HepG2 (cell line): Measurements from ENCODE around the gene SMC1A. TPM values are rescaled to one million over a fixed set of nuclear protein-coding genes. Genes with fewer than 3 reads are reported as not detected.
"Not testable (repeated sequence)": the region's sequence is repeated elsewhere in the genome, so short reads cannot be mapped to it uniquely, and the experiment has no call there.

Source experiments
- ATAC-seq: fragments of 200-7000 bp; cut with Tn5 transposase; 3 replicates; pipeline ENCODE4 v1.9.1; 2020; ENCODE audit warnings: mild to moderate bottlenecking, moderate library complexity
- BruUV-seq: library from RNA; stranded (reverse); fragments of 400-500 nt; replicated peaks from 2 replicates; lab custom pipeline; 2021; lab: Mats Ljungman, UMichigan
- CTCF ChIA-PET: fragments of 300-600 bp; formaldehyde crosslinking; extraction: SDS; loops from one replicate; lab custom pipeline; 2021; ENCODE audit warnings: low total read pairs, inconsistent platforms, low intra/inter-chr PET ratio; lab: Yijun Ruan, JAX
- POLR2A ChIA-PET: fragments of 350-600 bp; sonication (Branson Sonifier 250); formaldehyde crosslinking; loops from one replicate; lab custom pipeline; 2020; ENCODE audit warnings: antibody characterized with exemption, inconsistent platforms; lab: Yijun Ruan, JAX
- DNase-seq: peaks from one replicate; pipeline ENCODE4 v3.0.0-alpha.2; 2015; ENCODE audit warnings: low spot score
- FAIRE-seq: peaks from 3 replicates; lab custom pipeline; 2011; peaks lifted over from hg19 to GRCh38; lab: Jason Lieb, UNC
- H2AFZ ChIP-seq: one replicate; pipeline ENCODE4 v1.6.1; 2011; ENCODE audit warnings: low read length, inconsistent platforms
- H3K27ac ChIP-seq: fragments of 300-600 bp; 3 replicates; pipeline ENCODE4 v1.8.0; 2011; ENCODE audit warnings: mixed run types, mild to moderate bottlenecking, mixed read lengths, low read length, inconsistent platforms; ENCODE audit not compliant: insufficient read depth; ENCODE audit errors: extremely low read length
- H3K27me3 ChIP-seq, 2 experiments: fragments of 200-600 bp in 1 of 2; 2 replicates in 1 of 2; 3 replicates in 1 of 2; pipeline versions ENCODE4 v1.6.0 to v1.8.0; 2011; ENCODE audit warnings: low read length in 2 of 2, mild to moderate bottlenecking in 2 of 2, moderate library complexity in 2 of 2, inconsistent platforms in 1 of 2; ENCODE audit not compliant: insufficient read depth in 2 of 2, control insufficient read depth in 1 of 2
- H3K36me3 ChIP-seq, 2 experiments: fragments of 200-600 bp in 1 of 2; replicated peaks in 1 of 2; 2 replicates in 1 of 2; 3 replicates in 1 of 2; pipeline versions ENCODE4 v1.5.1 to v1.8.0; 2011; ENCODE audit warnings: low read length in 2 of 2, inconsistent platforms in 1 of 2; ENCODE audit not compliant: insufficient read depth in 2 of 2, control insufficient read depth in 1 of 2
- H3K4me1 ChIP-seq: 2 replicates; pipeline ENCODE4 v1.5.1; 2012; ENCODE audit warnings: low read length, inconsistent platforms; ENCODE audit not compliant: insufficient read depth
- H3K4me2 ChIP-seq: 2 replicates; pipeline ENCODE4 v1.6.0; 2011; ENCODE audit warnings: low read depth, low read length, inconsistent platforms
- H3K4me3 ChIP-seq, 3 experiments: fragments of 200-600 bp in 1 of 3; sonication (generic), shearing (Covaris generic) in 1 of 3; replicated peaks in 1 of 3; 2 replicates each; pipeline ENCODE4 v1.5.1; 2011 to 2016; ENCODE audit warnings: low read length in 3 of 3, inconsistent platforms in 2 of 3, low read depth in 2 of 3, mild to moderate bottlenecking in 2 of 3, control low read depth in 1 of 3, mixed read lengths in 1 of 3; ENCODE audit not compliant: insufficient read depth in 1 of 3
- H3K79me2 ChIP-seq: one replicate; pipeline ENCODE4 v1.6.1; 2011; ENCODE audit warnings: low read length, inconsistent platforms; ENCODE audit not compliant: insufficient read depth
- H3K9ac ChIP-seq: 2 replicates; pipeline ENCODE4 v1.6.0; 2011; ENCODE audit warnings: mild to moderate bottlenecking, low read depth, low read length, inconsistent platforms; ENCODE audit not compliant: insufficient read depth
- H3K9me3 ChIP-seq: 2 replicates; pipeline ENCODE4 v1.5.1; 2012; ENCODE audit warnings: mild to moderate bottlenecking, low read length
- H4K20me1 ChIP-seq: 2 replicates; pipeline ENCODE4 v1.6.0; 2011; ENCODE audit warnings: inconsistent platforms, mild to moderate bottlenecking, low read length, moderate library complexity; ENCODE audit not compliant: insufficient read depth
- FIP1L1 ChIP-seq: fragments of 200-400 bp; formaldehyde crosslinking; IDR thresholded peaks from 2 replicates; pipeline ENCODE4 v1.6.1; 2018; ENCODE audit warnings: low read depth, mild to moderate bottlenecking, low read length, moderate library complexity, borderline replicate concordance; ENCODE audit not compliant: insufficient read depth
- JUND ChIP-seq: sonication (generic); formaldehyde crosslinking; IDR thresholded peaks from 2 replicates; pipeline ENCODE4 v1.8.0; 2022; ENCODE audit warnings: mild to moderate bottlenecking, missing genetic modification reagents
- KMT2A ChIP-seq: sonication (generic); formaldehyde crosslinking; IDR thresholded peaks from 2 replicates; pipeline ENCODE4 v1.4.0; 2020; ENCODE audit warnings: missing genetic modification reagents
- MTF1 ChIP-seq: sonication (generic); formaldehyde crosslinking; IDR thresholded peaks from 2 replicates; pipeline ENCODE4 v1.5.0; 2020; ENCODE audit warnings: missing genetic modification reagents
- MYNN ChIP-seq: sonication (generic); formaldehyde crosslinking; IDR thresholded peaks from 2 replicates; pipeline ENCODE4 v1.4.0; 2020; ENCODE audit warnings: mild to moderate bottlenecking, low read depth, missing genetic modification reagents
- POLR2AphosphoS2 ChIP-seq: IDR thresholded peaks from 2 replicates; pipeline ENCODE4 v1.6.1; 2011; ENCODE audit warnings: low read depth, low read length, improper control_type of control experiment
- ZFP36L1 ChIP-seq: sonication (generic); formaldehyde crosslinking; IDR thresholded peaks from 2 replicates; pipeline ENCODE4 v1.8.0; 2022; ENCODE audit warnings: mild to moderate bottlenecking, missing genetic modification reagents, moderate library complexity
- ZIK1 ChIP-seq: sonication (generic); formaldehyde crosslinking; IDR thresholded peaks from 2 replicates; pipeline ENCODE4 v1.5.0; 2020; ENCODE audit warnings: mild to moderate bottlenecking, low read depth, missing genetic modification reagents, borderline replicate concordance
- ZNF121 ChIP-seq: sonication (generic); formaldehyde crosslinking; IDR thresholded peaks from 2 replicates; pipeline ENCODE4 v1.5.0; 2020; ENCODE audit warnings: mild to moderate bottlenecking, missing genetic modification reagents
- ZNF547 ChIP-seq: sonication (generic); formaldehyde crosslinking; IDR thresholded peaks from 2 replicates; pipeline ENCODE4 v1.5.1; 2020; ENCODE audit warnings: mild to moderate bottlenecking, missing genetic modification reagents
- ZNF615 ChIP-seq: sonication (generic); formaldehyde crosslinking; IDR thresholded peaks from 2 replicates; pipeline ENCODE4 v1.5.0; 2020; ENCODE audit warnings: mild to moderate bottlenecking, missing genetic modification reagents, borderline replicate concordance
- ZNF781 ChIP-seq: sonication (generic); formaldehyde crosslinking; IDR thresholded peaks from 2 replicates; pipeline ENCODE4 v1.5.1; 2020; ENCODE audit warnings: borderline replicate concordance, mild to moderate bottlenecking, missing genetic modification reagents; ENCODE audit errors: not compliant biosample characterization
- WGBS: methylation state at CpG from one replicate; pipeline ENCODE4 v1.1.6; 2017; ENCODE audit warnings: low lambda C conversion rate; 5-methylcytosine and 5-hydroxymethylcytosine counted together
- in situ Hi-C: cut with HindIII; loops from 2 replicates; pipeline ENCODE4 v1.10.0; 2017; ENCODE audit warnings: low pct_unique_long_range_greater_than_20kb; ENCODE audit not compliant: extremely low pct_ligation_motif_present
- intact Hi-C: fragments of 100-400 bp; cut with micrococcal nuclease; formaldehyde crosslinking; loops from one replicate; pipeline ENCODE4 v1.10.0; 2022; ENCODE audit not compliant: unreplicated experiment
- polyA plus RNA-seq, 8 experiments: library from polyadenylated mRNA; depleted of rRNA in 3 of 8; stranded (reverse) in 7 of 8; unstranded in 1 of 8; fragments of >200 nt; fragmentation: Illumina TruSeq in 4 of 8; extraction: Trizol in 4 of 8; gene quantifications; 2 replicates each; pipeline versions ENCODE4 v1.2.1 to v1.2.3, GENCODE V29; 2011 to 2016; ENCODE audit warnings: low read depth in 4 of 8, missing spikeins in 1 of 8, mixed read lengths in 1 of 8; ENCODE audit not compliant: insufficient read depth in 1 of 8
- total RNA-seq, 5 experiments: library from RNA; depleted of rRNA; stranded (reverse); fragments of >200 nt; fragmentation: Illumina TruSeq; extraction: Trizol; gene quantifications; 2 replicates each; pipeline ENCODE4 v1.2.3, GENCODE V29; 2016; ENCODE audit warnings: low read depth in 1 of 5
- TF ChIP-seq, protein P1 (sequence below): sonication (generic); formaldehyde crosslinking; IDR thresholded peaks from 2 replicates; pipeline ENCODE4 v1.4.0; 2020; ENCODE audit warnings: missing genetic modification reagents
- TF ChIP-seq, protein P2 (sequence below): sonication (generic); formaldehyde crosslinking; IDR thresholded peaks from 2 replicates; pipeline ENCODE4 v1.5.0; 2020; ENCODE audit warnings: missing genetic modification reagents

SMC1A gene
- total and polyA plus RNA-seq, 2 of the 13 experiments (the other 11 are each of a cell fraction or from before 2014, with no cell fraction given) = 9.4 to 46.6 TPM

DNA sequence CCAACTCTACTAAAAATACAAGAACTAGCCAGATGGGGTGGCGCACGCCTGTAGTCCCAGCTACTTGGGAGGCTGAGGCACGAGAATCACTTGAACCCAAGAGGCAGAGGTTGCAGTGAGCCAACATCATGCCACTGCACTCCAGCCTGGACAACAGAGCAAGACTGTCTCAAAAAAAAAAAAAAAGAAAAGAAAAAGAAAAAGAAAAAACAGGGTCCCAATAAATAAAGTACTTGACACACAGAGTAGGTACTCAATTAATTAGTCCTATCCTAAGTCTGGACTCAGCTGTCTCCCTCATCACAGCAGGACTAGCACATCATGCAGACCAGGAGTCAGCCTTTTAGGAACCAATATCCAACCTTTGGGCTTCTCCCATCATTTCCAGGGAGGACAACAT is 2.1 kb downstream of the SMC1A start:
- POLR2A ChIA-PET, BruUV-seq, H3K27ac ChIP-seq, FAIRE-seq, ATAC-seq, CTCF ChIA-PET, H3K4me3 ChIP-seq, H3K27me3 ChIP-seq, DNase-seq, H3K9me3 ChIP-seq, H3K36me3 ChIP-seq, H3K9ac ChIP-seq, H2AFZ ChIP-seq, in situ Hi-C loops: not testable (repeated sequence)
- H3K4me2 ChIP-seq = peak overlapping the region; percentile 86; the same call in 1 of the 2 replicates
- 100% methylated on average over 1 of the region's 3 CpGs for WGBS
- H4K20me1 ChIP-seq = peaks cover 12% of the 10 kb centered on the region; the same call in 1 of the 2 replicates
- peaks cover 16% of the 10 kb centered on the region for H3K4me1 ChIP-seq
- intact Hi-C loops = loop anchor here (5.0 kb wide), 1 partner anchor 193 kb away; the partner anchor contains the start of gene KDM5C
- H3K79me2 ChIP-seq = peaks cover 38% of the 10 kb centered on the region

DNA sequence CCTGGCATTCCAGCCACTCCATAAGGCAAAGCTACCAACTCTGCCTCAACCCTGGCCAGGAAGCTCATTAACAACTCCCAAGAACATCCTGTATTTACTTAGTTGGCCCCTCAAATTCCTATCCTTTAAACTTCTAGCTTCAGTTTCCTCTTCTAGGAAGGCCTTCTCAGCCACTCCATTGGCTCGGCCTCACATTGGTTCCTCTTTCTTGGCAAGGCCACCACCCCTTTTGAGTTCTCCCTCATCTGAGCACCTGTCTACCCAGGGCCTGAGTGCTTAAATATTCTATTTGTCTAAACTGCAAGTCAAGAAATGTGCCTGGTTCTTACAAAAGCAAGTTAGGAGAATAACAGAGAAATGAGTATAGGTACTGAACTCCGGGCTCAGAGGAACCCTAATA is 10.0 kb downstream of the SMC1A start:
- H3K9me3 ChIP-seq = no peaks in the 10 kb centered on the region
- H3K36me3 ChIP-seq = peaks cover 2 to 51% of the 10 kb centered on the region in 2 experiments
- BruUV-seq = no TSS peak
- WGBS = 100% methylated on average over 2 of the region's 2 CpGs
- no peak overlapping the region for H3K4me3 ChIP-seq
- H3K27me3 ChIP-seq = no peaks in the 10 kb centered on the region
- DNase-seq (no peak), FAIRE-seq (no peak), ATAC-seq (no peak)
- no peaks in the 10 kb centered on the region for H3K4me1 ChIP-seq
- H3K9ac ChIP-seq = no peak overlapping the region
- in situ Hi-C loops (no loop called here), intact Hi-C loops (no loop called here)
- no peak overlapping the region for H3K4me2 ChIP-seq
- no peak overlapping the region for H2AFZ ChIP-seq
- TF ChIP-seq KMT2A (no peak), ZNF781 (CRISPR knock-in tag) (no peak), ZNF121 (no peak), POLR2AphosphoS2 (no peak), ZNF615 (CRISPR knock-in tag) (no peak), JUND (CRISPR knock-in tag) (no peak), ZFP36L1 (CRISPR knock-in tag) (no peak), MYNN (no peak), MTF1 (CRISPR knock-in tag) (no peak), ZNF547 (CRISPR knock-in tag) (no peak), FIP1L1 (no peak), ZIK1 (no peak)
- TF ChIP-seq, protein P1, sequence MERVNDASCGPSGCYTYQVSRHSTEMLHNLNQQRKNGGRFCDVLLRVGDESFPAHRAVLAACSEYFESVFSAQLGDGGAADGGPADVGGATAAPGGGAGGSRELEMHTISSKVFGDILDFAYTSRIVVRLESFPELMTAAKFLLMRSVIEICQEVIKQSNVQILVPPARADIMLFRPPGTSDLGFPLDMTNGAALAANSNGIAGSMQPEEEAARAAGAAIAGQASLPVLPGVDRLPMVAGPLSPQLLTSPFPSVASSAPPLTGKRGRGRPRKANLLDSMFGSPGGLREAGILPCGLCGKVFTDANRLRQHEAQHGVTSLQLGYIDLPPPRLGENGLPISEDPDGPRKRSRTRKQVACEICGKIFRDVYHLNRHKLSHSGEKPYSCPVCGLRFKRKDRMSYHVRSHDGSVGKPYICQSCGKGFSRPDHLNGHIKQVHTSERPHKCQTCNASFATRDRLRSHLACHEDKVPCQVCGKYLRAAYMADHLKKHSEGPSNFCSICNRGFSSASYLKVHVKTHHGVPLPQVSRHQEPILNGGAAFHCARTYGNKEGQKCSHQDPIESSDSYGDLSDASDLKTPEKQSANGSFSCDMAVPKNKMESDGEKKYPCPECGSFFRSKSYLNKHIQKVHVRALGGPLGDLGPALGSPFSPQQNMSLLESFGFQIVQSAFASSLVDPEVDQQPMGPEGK (CRISPR knock-in tag) = no peak
- TF ChIP-seq, protein P2, sequence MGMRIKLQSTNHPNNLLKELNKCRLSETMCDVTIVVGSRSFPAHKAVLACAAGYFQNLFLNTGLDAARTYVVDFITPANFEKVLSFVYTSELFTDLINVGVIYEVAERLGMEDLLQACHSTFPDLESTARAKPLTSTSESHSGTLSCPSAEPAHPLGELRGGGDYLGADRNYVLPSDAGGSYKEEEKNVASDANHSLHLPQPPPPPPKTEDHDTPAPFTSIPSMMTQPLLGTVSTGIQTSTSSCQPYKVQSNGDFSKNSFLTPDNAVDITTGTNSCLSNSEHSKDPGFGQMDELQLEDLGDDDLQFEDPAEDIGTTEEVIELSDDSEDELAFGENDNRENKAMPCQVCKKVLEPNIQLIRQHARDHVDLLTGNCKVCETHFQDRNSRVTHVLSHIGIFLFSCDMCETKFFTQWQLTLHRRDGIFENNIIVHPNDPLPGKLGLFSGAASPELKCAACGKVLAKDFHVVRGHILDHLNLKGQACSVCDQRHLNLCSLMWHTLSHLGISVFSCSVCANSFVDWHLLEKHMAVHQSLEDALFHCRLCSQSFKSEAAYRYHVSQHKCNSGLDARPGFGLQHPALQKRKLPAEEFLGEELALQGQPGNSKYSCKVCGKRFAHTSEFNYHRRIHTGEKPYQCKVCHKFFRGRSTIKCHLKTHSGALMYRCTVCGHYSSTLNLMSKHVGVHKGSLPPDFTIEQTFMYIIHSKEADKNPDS (CRISPR knock-in tag) = no peak
- H3K79me2 ChIP-seq = peaks cover 7% of the 10 kb centered on the region
- ChIA-PET POLR2A (no interaction called here), CTCF (no interaction called here)
- no peak overlapping the region for H3K27ac ChIP-seq
- no peaks in the 10 kb centered on the region for H4K20me1 ChIP-seq
